Stimulated activated CD4-positive, alpha-beta T cell treated with anti-CD3 and anti-CD28 coated beads, Interleukin-1b, Interleukin-23, amount 100 ng/mL, for 4 hours (primary cell): Measurements from ENCODE around the gene SMU1.

Source experiments
- DNase-seq, 2 donors: peaks; one replicate each; pipeline ENCODE4 v3.0.0-alpha.2; 2020; ENCODE audit warnings: low read depth in 2 of 2

The SMU1 gene

DNA sequence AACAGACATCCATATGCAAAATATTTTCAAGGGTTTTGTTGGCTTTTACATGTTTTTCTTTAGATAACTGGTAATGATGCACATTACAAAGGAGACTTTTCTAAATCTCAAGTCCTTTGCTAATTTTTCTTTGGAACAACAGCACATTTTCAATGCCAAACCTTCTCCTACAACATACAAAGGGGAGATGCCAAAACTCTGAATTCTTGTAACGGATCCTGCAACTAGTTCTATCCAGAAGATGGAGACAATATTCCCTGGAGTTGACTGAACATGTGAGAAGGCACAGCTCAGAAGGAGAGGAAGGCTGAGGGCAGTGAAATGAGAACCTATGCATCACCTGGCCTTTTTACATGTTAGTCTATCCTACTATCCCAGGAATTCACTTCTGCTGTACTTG lies 30.4 kb downstream of the SMU1 start:
- no peak for DNase-seq

DNA sequence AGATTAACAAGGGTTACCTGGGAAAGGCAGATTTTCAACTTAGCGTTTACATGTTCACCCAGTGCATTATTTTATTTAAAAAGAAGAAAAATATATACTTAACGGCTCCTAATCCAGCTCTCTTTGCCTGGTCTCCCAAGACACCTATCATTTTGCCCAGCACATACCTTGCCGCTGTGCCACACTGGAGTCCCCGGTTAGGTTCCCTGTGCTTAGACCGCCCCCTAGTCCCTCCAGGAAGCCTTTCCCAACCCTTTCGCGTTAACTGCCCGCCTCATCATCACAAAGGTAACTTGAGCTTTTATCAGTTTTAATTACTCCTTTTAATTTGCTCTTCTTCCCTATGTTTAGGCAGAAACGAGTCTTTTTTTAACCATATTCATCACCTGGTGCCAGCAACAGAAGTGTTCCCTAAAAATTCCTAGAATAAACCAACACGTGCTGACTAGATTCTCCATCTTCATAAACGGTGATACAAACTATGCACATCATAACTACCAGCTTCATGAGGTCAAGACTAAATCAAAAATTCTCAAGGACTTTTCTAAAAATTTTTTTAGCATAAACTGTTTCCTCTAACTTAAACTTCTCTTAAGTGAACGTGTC lies 31.7 kb downstream of the SMU1 start:
- DNase-seq, result no peak

DNA sequence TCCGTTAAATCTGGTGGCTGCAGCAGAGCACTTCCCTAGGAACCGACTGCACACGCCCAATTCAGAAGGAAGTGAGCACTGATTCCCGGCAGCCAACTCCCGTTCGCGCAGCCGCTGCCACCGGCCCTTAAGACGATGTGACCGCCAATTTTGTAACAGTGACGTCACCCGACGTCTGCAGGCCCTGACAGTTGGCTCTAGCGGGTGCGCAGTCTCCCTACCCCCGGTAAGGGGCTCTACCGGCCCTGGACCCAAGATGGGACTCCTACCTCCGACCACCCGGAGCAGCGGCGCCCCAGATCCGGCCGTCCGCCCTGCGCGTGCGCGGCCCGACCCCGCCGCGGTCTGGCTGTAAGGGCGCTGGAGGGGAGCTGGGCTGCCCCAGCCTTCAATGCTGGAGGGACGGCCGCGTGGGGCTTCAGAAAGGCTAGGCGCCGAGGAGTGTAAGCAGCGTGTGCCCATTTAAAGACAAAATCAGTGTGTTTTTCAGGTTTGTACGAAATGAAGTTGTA lies 32.3 kb downstream of the SMU1 start:
- peak; percentile 22 to 28 for DNase-seq

DNA sequence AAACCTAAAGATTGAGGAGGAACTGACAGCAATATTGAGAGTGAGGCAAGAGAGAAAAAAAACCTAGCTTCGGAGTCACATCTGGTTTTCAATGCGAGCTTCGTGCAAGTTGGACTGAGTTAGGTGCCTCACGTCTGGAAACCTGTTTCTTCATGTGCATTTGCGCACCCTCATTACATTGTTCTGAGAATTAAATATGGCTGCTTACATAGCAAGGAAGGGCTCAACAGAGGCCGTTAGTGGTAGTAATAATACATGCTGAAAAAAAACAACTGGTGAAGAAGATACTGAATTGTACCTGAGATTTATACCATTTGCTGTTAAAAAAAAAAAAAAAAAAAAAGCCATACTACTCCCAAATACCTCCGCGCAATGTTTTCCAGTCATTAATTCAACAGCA lies 32.8 kb downstream of the SMU1 start:
- no peak for DNase-seq

DNA sequence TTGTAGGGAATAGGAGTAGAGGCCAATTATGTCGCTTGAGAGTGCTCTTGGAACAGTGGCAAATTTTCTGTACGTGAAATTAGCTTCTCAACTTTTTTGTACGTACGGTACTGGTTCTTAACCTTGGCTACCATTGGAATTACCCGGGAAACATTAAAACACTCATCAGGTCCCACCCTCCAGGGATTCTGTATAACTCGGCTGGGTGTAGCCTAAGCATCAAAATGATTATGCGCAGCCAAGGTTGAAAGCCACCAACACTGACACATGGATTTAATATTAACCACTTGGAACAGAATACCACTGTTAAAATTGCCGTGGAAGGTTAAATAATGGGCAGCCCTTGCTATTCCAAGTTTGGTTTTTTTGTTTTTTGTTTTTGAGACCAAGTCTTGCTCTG lies 34.0 kb downstream of the SMU1 start:
- DNase-seq, result no peak

DNA sequence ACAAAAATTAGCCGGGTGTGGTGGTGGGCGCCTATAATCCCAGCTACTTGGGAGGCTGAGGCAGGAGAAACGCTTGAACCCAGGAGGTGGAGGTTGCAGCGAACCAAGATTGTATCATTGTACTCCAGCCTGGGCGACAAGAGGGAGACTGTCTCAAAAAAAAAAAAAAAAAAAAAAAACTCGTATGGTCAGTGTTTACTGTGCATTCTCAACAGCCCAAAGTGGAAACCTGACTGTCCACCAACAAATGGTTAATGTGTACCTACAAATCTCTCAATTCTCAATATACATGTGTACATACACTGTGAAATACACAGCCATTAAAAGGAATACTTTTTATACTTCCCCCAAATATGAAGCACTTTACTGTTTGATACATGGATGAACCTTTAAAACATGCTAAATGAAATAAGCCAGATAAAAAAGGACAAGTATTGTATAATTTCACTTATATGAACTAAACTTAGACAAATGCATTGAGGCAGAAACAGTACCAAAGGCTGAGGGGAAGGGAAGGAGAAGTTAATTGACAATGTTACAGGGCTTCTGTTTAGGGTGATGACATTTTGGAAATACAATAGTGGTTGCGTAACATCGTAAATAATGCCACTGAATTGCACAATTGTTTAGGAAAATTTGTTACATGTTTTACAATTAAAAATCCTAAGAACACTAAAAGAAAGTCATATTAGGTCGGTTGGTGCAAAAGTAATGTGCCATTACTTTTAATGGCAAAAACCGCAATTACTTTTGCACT lies 34.9 kb downstream of the SMU1 start:
- DNase-seq, result no peak

DNA sequence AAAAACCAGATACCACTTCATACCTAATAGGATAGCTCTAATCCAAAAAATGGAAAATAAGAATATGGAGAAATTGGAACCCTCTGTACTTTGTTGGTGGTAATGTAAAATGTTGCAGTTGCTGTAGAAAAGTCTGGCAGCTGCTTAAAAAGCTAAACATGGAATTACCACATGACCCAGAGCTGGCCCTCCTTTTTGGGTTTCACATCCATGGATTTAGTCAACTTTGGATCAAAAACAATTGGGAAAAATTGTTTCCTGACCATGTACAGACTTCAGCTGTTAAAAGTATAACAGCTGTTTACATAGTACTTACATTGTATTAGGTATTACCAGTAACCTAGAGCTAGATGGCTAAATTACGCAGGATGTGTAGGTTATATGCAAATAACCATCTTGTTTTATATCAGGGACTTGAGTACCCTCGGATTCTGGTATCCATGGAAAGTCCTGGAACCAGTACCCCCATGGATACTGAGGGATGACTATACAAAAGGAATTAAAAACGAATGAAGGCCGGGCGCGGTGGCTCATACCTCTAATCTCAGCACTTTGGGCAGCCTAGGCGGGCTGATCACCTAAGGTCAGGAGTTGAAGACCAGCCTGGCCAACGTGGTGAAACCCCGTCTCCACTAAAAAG lies 35.6 kb downstream of the SMU1 start:
- DNase-seq, result no peak

DNA sequence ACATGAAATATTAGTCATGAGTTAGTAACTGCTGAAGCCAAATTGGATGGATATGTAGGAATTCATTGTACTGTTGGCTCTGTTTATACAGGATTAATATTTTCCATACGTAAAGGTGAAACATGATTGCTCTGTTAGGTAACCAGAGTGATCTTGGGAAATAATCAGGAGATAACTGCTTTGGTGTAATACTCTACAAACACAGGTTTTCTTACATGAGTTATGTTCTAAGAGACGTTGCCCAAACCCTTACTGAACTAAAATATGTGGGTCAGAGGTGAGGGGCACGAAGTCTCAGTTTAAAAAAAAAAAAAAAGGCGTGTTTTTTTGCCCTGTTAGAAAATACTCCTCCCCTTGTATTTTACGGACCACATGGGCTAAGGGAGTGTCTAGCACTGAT lies 43.6 kb downstream of the SMU1 start:
- no peak for DNase-seq

DNA sequence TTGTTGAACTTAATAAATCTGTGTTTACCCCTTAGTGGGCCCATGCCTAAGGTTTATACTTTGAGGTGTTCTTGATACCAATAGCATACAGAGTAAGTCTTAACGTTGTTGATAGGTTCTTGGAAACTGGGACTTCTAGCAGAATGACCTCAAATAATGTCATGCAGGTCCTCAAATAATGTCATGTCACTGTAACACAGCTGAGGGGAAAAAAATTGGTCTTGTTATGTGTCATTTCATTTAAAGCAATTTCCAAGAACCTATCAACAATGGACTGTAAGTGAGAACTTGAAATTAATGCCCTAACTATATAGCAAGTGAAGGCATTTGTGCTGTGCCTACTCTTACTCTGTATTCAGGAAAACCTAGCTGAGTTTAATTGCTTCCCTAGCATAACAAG lies 44.2 kb downstream of the SMU1 start:
- DNase-seq, result no peak

DNA sequence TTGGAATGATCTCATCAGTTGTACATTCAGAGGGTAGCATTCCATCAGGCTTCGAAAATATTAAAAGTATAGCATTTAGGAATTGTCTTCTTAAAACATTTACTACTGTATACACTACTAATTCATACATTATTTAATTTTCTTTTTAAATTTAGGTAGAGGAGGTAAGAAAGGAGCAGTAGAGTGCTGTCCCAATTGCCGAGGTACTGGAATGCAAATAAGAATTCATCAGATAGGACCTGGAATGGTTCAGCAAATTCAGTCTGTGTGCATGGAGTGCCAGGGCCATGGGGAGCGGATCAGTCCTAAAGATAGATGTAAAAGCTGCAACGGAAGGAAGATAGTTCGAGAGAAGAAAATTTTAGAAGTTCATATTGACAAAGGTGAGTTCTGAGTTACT lies 46.2 kb downstream of the SMU1 start:
- no peak for DNase-seq

DNA sequence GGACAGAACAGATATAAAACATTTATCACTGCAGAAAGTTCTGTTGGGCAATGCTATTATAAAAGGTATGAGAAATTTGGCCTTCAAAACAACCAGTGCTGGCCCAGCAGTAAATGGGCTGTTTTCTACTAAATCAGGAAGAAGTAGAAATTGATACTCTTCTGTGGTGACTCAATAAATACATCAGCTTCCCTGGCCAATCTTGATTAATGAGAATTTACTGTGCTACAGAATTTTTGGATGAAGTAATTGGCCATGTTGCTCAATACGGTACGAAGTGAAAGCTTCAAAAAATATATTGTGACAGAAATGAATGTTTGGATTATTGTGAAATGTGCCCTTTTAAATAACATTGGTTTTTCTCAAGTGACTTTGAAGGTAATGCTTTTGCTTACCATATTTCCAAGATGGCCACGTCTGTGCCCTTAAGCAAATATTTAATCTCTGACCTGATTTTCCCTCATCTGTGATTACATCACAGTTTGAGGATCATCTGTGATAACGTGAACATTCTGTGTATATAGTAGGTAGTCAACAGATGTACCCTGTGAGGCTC lies 47.2 kb downstream of the SMU1 start:
- no peak for DNase-seq

DNA sequence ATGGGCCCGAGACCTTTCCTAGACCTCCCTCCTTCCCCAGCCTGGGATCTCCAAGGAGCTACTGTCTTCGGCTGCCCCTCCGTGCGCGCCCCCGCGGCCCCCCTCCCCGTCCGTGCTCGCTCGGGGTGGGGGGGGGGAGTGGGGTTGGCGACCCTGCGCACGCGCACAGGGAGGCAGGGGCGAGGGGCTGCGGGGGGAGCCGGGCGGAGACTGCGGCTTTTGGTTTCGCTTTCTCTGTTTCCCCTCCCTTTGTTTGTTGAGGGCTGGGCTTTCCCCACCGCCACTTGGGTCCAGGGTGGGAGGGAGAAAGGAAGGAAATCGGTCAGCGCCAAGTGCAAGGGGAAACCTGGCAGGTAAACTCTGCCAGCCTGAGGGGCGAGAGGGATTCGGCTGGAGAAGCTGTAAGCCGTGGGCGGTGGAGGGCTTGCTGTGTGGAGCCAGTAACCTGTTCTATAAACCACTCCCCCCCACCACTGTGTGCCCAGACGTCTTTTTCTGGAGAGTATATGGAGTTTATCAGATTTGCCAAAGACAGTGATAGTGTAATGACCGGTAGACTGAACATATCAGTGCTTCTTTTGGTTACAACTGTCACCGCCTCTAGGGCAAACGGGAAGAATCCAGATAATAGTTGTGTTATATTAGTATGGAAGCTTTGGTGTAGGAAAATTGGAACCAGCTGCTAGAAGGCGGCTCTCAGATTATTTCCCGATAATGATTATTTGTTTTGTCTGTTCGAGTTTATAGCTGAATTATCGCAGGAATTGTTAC lies 50.7 kb downstream of the SMU1 start:
- peak; percentile 68 to 78 for DNase-seq

DNA sequence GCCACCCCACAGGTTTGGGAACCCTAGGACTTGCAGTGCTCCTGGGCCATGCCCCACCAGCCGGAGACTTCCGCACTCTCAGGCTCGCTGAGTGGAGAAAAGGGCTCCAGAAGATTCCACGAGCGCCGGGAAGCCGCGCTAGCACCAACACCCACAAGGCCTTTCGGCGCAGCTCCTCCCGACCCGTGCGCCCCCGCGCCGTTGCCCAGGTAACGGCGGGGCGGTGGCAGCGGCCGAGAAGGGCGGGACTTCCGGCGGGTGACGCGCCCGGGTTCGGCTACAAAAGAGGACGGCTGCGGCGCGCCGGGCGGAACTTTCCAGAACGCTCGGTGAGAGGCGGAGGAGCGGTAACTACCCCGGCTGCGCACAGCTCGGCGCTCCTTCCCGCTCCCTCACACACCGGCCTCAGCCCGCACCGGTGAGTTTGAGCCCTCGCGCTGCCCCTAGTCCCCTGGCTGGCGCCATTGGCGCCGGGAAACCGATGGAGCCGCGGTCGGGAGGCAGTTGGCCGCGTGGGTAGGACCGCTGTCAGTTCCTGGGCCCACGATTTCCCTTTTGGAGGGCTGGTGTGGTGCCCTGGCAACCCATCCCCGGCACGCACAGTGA lies 51.4 kb downstream of the SMU1 start, which contains the start of gene DNAJA1:
TSS of gene DNAJA1 (plus strand) at position 308 of the 606 bp plus-strand sequence. CDS start 1,212 bp downstream, outside the sequence.
- DNase-seq, result peak; percentile 96

DNA sequence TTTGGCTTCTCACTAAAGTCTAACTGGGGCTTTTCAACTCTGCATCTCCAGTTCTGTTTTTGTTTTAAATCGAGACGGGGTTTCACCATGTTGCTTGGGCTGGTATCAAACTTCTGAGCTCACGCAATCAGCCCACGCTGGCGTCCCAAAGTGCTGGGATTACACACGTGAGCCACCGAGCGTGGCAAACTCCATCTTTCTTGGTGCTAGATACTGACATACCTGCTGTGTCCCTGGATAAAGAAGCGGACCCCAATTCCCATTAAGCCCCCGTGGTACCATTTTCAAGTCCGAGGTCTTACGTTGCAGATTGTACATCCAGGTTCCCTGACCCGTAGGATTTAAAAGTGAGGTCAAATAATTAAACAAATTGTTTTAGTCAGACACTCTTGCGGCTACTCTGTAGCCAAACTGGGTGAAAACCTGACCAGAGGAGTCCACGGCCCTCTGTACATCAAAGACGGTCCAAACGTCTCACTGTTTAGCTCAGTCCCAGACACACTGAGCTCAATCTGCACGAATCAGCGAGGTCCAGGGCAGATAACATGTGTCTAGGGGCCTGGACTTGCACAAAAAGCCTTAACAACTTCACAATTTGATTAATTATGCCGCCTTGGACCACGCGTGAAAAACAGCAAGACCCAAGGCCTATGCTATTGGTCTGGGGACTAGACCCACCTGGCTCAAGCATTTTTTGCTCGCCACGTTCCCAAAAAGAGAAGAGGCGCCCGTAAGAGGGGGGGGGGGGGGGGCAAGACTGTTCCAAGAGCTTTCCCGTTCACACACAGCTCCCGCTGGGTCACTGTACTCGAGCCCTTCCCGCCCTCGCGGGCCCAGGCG lies 52.1 kb downstream of the SMU1 start:
- DNase-seq, result peak in 1 of 2 donors; percentile 24

DNA sequence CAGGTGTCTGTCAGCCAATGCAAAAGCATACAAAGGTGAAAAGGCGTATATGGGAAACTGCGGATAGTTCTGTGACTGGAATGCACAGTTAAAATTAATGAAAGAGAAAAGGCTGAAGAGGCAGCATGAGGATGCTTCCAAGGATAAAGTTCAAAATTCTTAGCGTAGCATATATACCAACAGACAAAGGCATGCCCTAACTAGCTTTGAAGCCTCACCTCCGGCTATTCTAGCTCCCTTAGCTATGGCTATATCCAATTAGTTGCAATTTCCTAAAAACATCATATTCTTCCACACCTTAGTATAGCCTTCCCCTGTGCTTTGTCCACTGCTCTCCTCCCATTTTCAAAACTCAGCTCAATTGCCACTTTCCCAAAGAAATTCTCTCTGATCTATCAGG lies 52.8 kb downstream of the SMU1 start:
- DNase-seq, result no peak

DNA sequence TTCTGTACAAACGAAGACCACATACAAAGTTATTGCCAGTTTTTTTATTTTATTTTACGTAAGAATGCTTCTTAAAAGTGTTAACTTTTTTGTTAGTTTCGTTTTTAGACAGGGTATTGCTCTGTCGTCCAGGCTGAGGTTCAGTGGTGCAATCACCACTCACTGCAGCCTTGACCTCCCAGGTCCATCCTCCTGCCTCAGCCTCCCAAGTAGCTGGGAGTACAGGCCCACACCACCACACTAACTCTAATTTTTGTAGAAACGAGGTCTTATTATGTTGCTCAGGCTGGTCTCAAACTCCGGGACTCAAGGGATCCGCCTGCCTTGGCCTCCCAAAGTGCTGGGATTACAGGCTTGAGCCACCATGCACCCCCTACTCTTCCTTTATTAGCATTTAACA lies 53.7 kb downstream of the SMU1 start:
- no peak for DNase-seq

DNA sequence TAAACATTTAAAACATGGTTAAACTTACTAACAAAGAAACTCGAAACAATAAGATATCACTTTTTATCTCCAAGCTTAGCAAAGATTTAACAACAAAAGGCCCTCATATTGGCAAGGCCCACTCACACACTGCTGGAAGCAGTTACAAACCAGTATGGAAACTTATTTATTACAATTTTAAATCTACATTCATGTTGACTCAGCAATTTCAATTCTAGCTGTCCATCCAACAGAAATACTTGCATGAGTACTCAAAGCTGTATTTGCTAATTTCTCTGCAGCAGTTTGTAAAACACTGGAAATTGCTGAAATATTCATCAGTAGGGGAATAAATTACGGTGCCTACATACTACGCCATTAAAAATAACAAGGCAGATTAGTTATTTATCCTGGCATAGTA lies 54.2 kb downstream of the SMU1 start:
- no peak for DNase-seq

DNA sequence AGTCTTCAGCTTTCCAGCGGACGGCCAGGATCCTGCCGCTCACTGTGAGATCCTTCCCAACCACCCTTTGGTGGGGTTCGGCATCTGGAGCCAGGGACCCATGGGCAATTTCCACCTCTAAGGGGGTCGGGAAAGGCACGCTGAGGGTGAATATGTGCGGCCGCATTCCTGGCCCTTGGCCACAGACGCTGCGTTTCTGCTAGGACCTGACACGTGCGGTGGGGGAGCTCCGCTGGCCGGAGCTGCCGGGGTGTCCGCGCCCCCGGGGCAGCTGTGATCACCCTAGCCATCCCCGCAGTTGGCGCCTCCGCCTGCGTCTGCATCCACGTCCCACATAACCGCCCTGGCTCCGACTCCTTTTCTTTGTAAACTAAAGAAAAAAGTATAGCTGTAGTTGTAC lies 56.7 kb downstream of the SMU1 start:
- DNase-seq, result no peak

DNA sequence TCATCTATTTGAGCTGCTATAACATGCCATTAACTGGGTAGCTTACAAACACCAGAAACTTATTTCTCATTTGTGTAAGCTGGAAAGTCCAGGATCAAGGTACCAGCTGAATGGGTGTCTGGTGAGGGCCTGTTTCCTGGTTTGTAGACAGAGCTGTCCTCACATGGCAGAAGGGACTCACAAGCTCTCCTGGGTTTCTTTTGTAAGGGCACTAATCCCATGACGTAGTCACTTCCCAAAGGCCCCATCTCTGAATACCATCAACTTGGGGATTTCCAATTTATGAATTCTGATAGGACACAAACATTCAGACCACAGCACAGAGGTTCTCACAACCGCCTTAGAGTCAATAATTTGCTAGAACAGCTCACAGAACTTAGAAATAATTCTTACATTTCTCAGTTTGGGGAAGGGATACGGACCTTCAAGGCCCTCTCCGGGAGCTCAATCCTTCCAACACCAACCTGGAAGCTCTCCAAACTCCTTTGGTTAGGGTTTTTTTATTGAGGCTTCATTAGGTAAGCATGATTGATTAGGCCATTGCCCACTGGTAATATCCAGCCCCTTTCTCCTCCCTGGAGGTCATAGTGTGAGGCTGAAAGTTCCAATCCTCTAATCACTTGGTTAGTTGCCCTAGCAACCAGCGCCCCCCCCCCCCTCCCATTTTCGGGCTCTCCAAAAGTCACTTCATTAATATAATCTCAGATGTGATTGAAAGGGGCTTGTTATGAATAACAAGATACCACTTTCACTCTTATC lies 59.0 kb downstream of the SMU1 start:
- DNase-seq, result no peak

DNA sequence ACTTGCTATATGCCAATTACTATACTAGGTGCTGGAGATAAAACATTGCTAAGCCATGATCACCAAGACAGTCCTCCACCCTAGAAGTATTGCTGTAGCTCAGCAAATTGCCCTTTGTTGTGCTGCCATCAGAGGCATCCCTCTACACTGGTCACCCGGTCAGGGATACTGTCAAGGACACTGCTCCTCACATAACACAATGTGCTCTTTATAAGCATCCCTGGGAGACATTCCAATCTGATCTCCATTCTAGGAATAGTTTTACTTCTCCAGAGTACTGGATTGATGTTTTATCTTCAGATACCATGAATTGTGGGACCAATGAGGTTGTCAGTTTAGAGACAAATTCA lies 61.8 kb downstream of the SMU1 start:
- no peak for DNase-seq
